Measurements from ENCODE around the gene PDE3A.

DNA sequence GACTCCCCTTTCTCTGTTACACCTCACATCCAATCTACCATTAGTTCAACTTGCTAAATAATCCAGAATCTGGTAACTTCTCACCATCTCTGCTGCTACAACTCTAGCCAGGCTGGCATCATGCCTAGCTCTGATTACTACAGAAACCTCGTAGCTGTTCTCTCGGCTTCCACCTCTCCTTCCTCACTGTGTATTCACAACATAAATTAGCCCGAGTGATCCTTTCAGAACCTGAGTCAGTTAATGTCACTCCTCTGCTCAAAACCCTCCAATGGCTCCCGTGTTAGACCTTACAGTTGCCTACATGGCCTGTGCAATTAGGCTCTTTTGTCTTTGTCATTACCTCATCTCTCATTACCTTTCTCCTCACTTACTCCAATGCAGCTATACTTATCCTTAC lies 139.4 kb downstream of the PDE3A start:
- TF ChIP-seq CTCF (conservative IDR thresholded peaks at IDR 0.05; ENCODE audit: low read depth, low read length) = no peak
- no peak for TF ChIP-seq CEBPB (IDR thresholded peaks at IDR 0.05; ENCODE audit: low read depth, low read length)
- TF ChIP-seq POLR2A (IDR thresholded peaks at IDR 0.05; ENCODE audit: low read depth, low read length) = no peak
- TF ChIP-seq, protein P1, sequence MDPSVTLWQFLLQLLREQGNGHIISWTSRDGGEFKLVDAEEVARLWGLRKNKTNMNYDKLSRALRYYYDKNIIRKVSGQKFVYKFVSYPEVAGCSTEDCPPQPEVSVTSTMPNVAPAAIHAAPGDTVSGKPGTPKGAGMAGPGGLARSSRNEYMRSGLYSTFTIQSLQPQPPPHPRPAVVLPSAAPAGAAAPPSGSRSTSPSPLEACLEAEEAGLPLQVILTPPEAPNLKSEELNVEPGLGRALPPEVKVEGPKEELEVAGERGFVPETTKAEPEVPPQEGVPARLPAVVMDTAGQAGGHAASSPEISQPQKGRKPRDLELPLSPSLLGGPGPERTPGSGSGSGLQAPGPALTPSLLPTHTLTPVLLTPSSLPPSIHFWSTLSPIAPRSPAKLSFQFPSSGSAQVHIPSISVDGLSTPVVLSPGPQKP (IDR thresholded peaks at IDR 0.05; ENCODE audit: borderline replicate concordance, low read depth, low read length) = no peak
- TF ChIP-seq, protein P2, sequence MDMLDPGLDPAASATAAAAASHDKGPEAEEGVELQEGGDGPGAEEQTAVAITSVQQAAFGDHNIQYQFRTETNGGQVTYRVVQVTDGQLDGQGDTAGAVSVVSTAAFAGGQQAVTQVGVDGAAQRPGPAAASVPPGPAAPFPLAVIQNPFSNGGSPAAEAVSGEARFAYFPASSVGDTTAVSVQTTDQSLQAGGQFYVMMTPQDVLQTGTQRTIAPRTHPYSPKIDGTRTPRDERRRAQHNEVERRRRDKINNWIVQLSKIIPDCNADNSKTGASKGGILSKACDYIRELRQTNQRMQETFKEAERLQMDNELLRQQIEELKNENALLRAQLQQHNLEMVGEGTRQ (IDR thresholded peaks at IDR 0.05; ENCODE audit: low read depth, low read length) = no peak
- TF ChIP-seq RFX5 (IDR thresholded peaks at IDR 0.05; ENCODE audit: low read depth, low read length) = no peak
- no peak for TF ChIP-seq RAD21 (IDR thresholded peaks at IDR 0.05; ENCODE audit: low read length)
- no peak for TF ChIP-seq MXI1 (IDR thresholded peaks at IDR 0.05; ENCODE audit: borderline replicate concordance, low read depth, low read length)
- no peak for TF ChIP-seq CHD1 (IDR thresholded peaks at IDR 0.05; ENCODE audit: low read depth, low read length)
- TF ChIP-seq MAZ (IDR thresholded peaks at IDR 0.05; ENCODE audit: borderline replicate concordance, low read depth, low read length) = no peak
- TF ChIP-seq BHLHE40 (IDR thresholded peaks at IDR 0.05; ENCODE audit: low read depth, low read length) = no peak
- no peak for TF ChIP-seq FOS (IDR thresholded peaks at IDR 0.05; ENCODE audit: low read depth, low read length)
- TF ChIP-seq RCOR1 (IDR thresholded peaks at IDR 0.05; ENCODE audit: insufficient replicate concordance, low read length) = no peak
- no peak for TF ChIP-seq MAFK (IDR thresholded peaks at IDR 0.05; ENCODE audit: low read depth, low read length)

Data from IMR-90 (cell line).